Adipocyte (in vitro differentiated cells): Measurements from ENCODE around the gene PDGFC.

Experiments
- DNase-seq: peaks from one replicate; pipeline ENCODE4 v3.0.0-alpha.2; 2015; ENCODE audit warnings: low read depth
- H3K27me3 ChIP-seq: replicated peaks from 2 replicates; pipeline ENCODE4 v1.7.0; 2013; ENCODE audit warnings: mild to moderate bottlenecking, low read length, moderate library complexity; ENCODE audit not compliant: control insufficient read depth, insufficient read depth
- H3K36me3 ChIP-seq: 2 replicates; pipeline ENCODE4 v1.7.0; 2013; ENCODE audit warnings: low read length, mild to moderate bottlenecking, moderate library complexity; ENCODE audit not compliant: control insufficient read depth, insufficient read depth, severe bottlenecking
- H3K4me1 ChIP-seq: 2 replicates; pipeline ENCODE4 v1.7.0; 2013; ENCODE audit warnings: mild to moderate bottlenecking, low read length, moderate library complexity; ENCODE audit not compliant: control insufficient read depth, insufficient read depth
- H3K4me3 ChIP-seq: 2 replicates; pipeline ENCODE4 v1.7.0; 2013; ENCODE audit warnings: mild to moderate bottlenecking, low read length, moderate library complexity
- H3K9ac ChIP-seq: 2 replicates; pipeline ENCODE4 v1.7.0; 2013; ENCODE audit warnings: mild to moderate bottlenecking, low read length, moderate library complexity
- H3K9me3 ChIP-seq: 2 replicates; pipeline ENCODE4 v1.7.0; 2013; ENCODE audit warnings: mild to moderate bottlenecking, low read length, moderate library complexity; ENCODE audit not compliant: control insufficient read depth

PDGFC gene

GRCh38 chr4:156764145-156764544 lies 207.5 kb downstream of the PDGFC start:
- Histone ChIP-seq H3K4me3 (no peak overlapping the region), H3K9me3 (no peaks in the 10 kb centered on the region), H3K27me3 (no peaks in the 10 kb centered on the region), H3K9ac (no peak overlapping the region), H3K4me1 (peaks cover 21% of the 10 kb centered on the region), H3K36me3 (peaks cover 7% of the 10 kb centered on the region)
- peak; percentile 44 for DNase-seq

GRCh38 chr4:156763511-156763910 lies 208.1 kb downstream of the PDGFC start:
- peaks cover 7% of the 10 kb centered on the region for H3K36me3 ChIP-seq

GRCh38 chr4:156762851-156763250 lies 208.7 kb downstream of the PDGFC start:
- H3K9ac ChIP-seq: no peak overlapping the region
- H3K4me1 ChIP-seq: peaks cover 21% of the 10 kb centered on the region
- H3K36me3 ChIP-seq: peaks cover 7% of the 10 kb centered on the region
- no peaks in the 10 kb centered on the region for H3K9me3 ChIP-seq
- no peak overlapping the region for H3K4me3 ChIP-seq
- no peaks in the 10 kb centered on the region for H3K27me3 ChIP-seq
- DNase-seq: no peak

More at GRCh38 chr4:156763511-156763910, 208.1 kb downstream of the PDGFC start:
- peaks cover 21% of the 10 kb centered on the region for H3K4me1 ChIP-seq
- peak; percentile 70 for DNase-seq
- H3K9me3 ChIP-seq: no peaks in the 10 kb centered on the region
- no peak overlapping the region for H3K4me3 ChIP-seq
- H3K9ac ChIP-seq: no peak overlapping the region
- H3K27me3 ChIP-seq: no peaks in the 10 kb centered on the region

- Histone ChIP-seq H3K4me3 (peak overlapping the region; percentile 57), H3K9ac (peak overlapping the region; percentile 26), H3K36me3 (no peaks in the 10 kb centered on the region), H3K4me1 (peaks cover 27% of the 10 kb centered on the region), H3K9me3 (no peaks in the 10 kb centered on the region), H3K27me3 (no peaks in the 10 kb centered on the region)
- DNase-seq: peak; percentile 43
These were observed 215.5 kb downstream of the PDGFC start for GRCh38 chr4:156756118-156756517.

- Histone ChIP-seq H3K27me3 (no peaks in the 10 kb centered on the region), H3K4me1 (peaks cover 29% of the 10 kb centered on the region), H3K4me3 (no peak overlapping the region), H3K36me3 (no peaks in the 10 kb centered on the region), H3K9ac (no peak overlapping the region), H3K9me3 (no peaks in the 10 kb centered on the region)
- DNase-seq: no peak
These were observed 216.6 kb downstream of the PDGFC start for GRCh38 chr4:156754832-156755570.

GRCh38 chr4:156751486-156751885 lies 220.1 kb downstream of the PDGFC start:
- no peak overlapping the region for H3K9ac ChIP-seq
- H3K36me3 ChIP-seq: no peaks in the 10 kb centered on the region
- H3K4me3 ChIP-seq: no peak overlapping the region
- no peaks in the 10 kb centered on the region for H3K27me3 ChIP-seq
- DNase-seq: peak; percentile 12
- peaks cover 29% of the 10 kb centered on the region for H3K4me1 ChIP-seq
- no peaks in the 10 kb centered on the region for H3K9me3 ChIP-seq

GRCh38 chr4:156749426-156750403 lies 221.9 kb downstream of the PDGFC start:
- Histone ChIP-seq H3K9ac (no peak overlapping the region), H3K9me3 (no peaks in the 10 kb centered on the region), H3K36me3 (no peaks in the 10 kb centered on the region), H3K4me3 (no peak overlapping the region), H3K27me3 (no peaks in the 10 kb centered on the region), H3K4me1 (peaks cover 22% of the 10 kb centered on the region)
- DNase-seq: peak; percentile 18

GRCh38 chr4:156746111-156746510 lies 225.5 kb downstream of the PDGFC start:
- no peak overlapping the region for H3K4me3 ChIP-seq
- H3K9me3 ChIP-seq: peaks cover 10% of the 10 kb centered on the region
- peaks cover 2% of the 10 kb centered on the region for H3K4me1 ChIP-seq
- no peak overlapping the region for H3K9ac ChIP-seq
- DNase-seq: no peak
- H3K27me3 ChIP-seq: no peaks in the 10 kb centered on the region
- no peaks in the 10 kb centered on the region for H3K36me3 ChIP-seq

- H3K4me3 ChIP-seq: no peak overlapping the region
- DNase-seq: no peak
- H3K9ac ChIP-seq: no peak overlapping the region
- H3K9me3 ChIP-seq: peaks cover 23% of the 10 kb centered on the region
- H3K27me3 ChIP-seq: no peaks in the 10 kb centered on the region
- no peaks in the 10 kb centered on the region for H3K4me1 ChIP-seq
- no peaks in the 10 kb centered on the region for H3K36me3 ChIP-seq
These were observed 232.8 kb downstream of the PDGFC start for GRCh38 chr4:156738766-156739165.

GRCh38 chr4:156734965-156735895 lies 236.4 kb downstream of the PDGFC start:
- H3K9ac ChIP-seq: no peak overlapping the region
- peak; percentile 4 for DNase-seq
- H3K4me3 ChIP-seq: peak overlapping the region; percentile 13
- no peaks in the 10 kb centered on the region for H3K27me3 ChIP-seq
- H3K36me3 ChIP-seq: no peaks in the 10 kb centered on the region
- peaks cover 46% of the 10 kb centered on the region for H3K9me3 ChIP-seq
- no peaks in the 10 kb centered on the region for H3K4me1 ChIP-seq
